ENCODE measurements around the gene GPC6. TPM values are rescaled to one million over a fixed set of nuclear protein-coding genes. Genes with fewer than 3 reads are reported as not detected.

Gene GPC6
- total and polyA plus RNA-seq, 4 donors = 5.0 to 37.4 (median 18.9) TPM

DNA sequence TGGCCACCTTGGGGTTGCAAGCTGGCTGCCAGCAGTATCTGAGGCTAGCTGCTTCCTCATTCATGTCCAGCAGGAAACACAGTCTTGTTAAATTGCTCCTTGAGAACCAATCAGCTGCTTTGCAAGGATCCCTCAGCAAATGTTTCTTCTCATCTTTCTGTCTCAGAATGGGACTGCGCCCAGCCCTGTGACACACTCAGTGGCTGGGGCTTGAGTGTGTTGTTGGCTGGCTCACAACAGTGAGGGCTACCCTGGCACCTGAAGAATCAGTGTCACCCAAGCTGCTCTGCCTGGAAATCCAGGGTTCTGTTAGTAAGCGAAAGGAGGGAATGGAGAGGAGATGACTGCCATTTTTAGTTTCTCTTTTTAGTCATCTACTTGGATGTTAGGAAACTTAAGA is 935.7 kb downstream of the GPC6 start:
- H3K27ac ChIP-seq (ENCODE audit: low read depth in 1 of 2, low read length in 2 of 2) = no peak overlapping the region
- H3K36me3 ChIP-seq (ENCODE audit: control insufficient read depth in 1 of 2, insufficient read depth in 2 of 2, low read length in 1 of 2) = no peaks in the 10 kb centered on the region
- H3K4me3 ChIP-seq (ENCODE audit: low read length in 2 of 2) = no peak overlapping the region
- H3K27me3 ChIP-seq (ENCODE audit: control insufficient read depth in 1 of 2, insufficient read depth in 2 of 2, low read length in 1 of 2) = no peaks in the 10 kb centered on the region
- 85 to 86% methylated on average over 2 of the region's 2 CpGs for WGBS, 2 donors
- intact Hi-C loops (cut with DNase I) = no loop called here
- no peaks in the 10 kb centered on the region for H3K9me3 ChIP-seq (ENCODE audit: control insufficient read depth, low read length)
- ATAC-seq (ENCODE audit: low FRiP score) = no peak
- peaks cover 0 to 2% of the 10 kb centered on the region in 2 donors for H3K4me1 ChIP-seq (ENCODE audit: control insufficient read depth in 1 of 2, insufficient read depth in 2 of 2, low read length in 2 of 2)
- no peak for DNase-seq

DNA sequence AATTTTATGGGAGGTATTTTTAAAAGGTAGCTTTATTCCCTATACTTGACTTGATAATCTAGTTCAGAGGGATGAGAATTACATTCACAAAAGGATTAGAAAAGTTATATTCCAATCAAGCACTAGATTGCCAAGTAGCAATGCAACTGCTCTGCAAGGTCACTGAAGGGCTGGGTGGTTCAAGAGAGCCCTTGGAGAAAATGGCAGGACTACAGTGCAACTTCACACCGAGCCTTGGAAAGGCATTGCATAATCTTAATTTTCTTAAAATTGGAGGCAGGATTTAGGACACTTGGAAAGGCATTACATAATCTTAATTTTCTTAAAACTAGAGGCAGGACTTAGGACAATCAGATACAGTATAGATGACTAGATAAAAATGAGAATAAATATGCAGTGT is 936.9 kb downstream of the GPC6 start:
- H3K27ac ChIP-seq (ENCODE audit: low read depth in 1 of 2, low read length in 2 of 2) = no peak overlapping the region
- ATAC-seq (ENCODE audit: low FRiP score) (no peak), DNase-seq (no peak)
- H3K4me3 ChIP-seq (ENCODE audit: low read length in 2 of 2) = no peak overlapping the region
- no peaks in the 10 kb centered on the region for H3K36me3 ChIP-seq (ENCODE audit: control insufficient read depth in 1 of 2, insufficient read depth in 2 of 2, low read length in 1 of 2)
- H3K9me3 ChIP-seq (ENCODE audit: control insufficient read depth, low read length) = no peaks in the 10 kb centered on the region
- H3K4me1 ChIP-seq (ENCODE audit: control insufficient read depth in 1 of 2, insufficient read depth in 2 of 2, low read length in 2 of 2) = no peaks in the 10 kb centered on the region
- WGBS, 2 donors = 91 to 94% methylated on average over 1 of the region's 1 CpG
- no peaks in the 10 kb centered on the region for H3K27me3 ChIP-seq (ENCODE audit: control insufficient read depth in 1 of 2, insufficient read depth in 2 of 2, low read length in 1 of 2)
- intact Hi-C loops (cut with DNase I) = no loop called here

DNA sequence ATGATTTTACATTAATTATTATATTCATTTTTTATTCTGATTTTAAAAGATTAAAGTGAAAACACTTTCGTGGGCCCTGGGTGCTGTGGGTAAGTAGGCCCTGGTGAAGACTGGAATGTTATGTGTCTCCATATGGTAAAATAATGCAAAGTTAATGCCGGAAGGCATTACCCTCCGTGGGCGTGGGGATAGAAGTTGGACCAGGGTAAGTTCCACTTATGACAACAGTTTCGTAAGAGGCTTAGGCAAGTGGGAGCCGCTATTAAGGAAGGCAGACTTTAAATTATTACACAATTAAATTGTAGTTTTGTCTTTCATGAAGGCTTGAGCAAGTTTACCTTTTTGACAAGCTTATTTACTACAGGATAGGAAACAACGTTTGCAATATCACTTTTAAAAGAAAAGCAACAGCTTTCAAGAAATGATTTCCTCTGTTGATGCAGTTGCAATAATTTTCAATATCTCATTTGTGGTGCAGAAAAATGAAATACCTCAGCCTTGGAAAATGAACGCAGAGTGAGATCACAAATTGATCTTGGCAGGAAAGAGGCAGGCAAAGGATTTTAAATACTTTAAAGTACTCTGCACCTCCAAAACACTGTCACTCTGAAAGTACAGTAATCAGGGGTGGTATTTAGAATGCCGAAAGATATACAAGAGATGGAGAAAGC is 942.3 kb downstream of the GPC6 start:
- Histone ChIP-seq H3K9me3 (ENCODE audit: control insufficient read depth, low read length) (no peaks in the 10 kb centered on the region), H3K4me3 (ENCODE audit: low read length in 2 of 2) (no peak overlapping the region), H3K27me3 (ENCODE audit: control insufficient read depth in 1 of 2, insufficient read depth in 2 of 2, low read length in 1 of 2) (no peaks in the 10 kb centered on the region), H3K4me1 (ENCODE audit: control insufficient read depth in 1 of 2, insufficient read depth in 2 of 2, low read length in 2 of 2) (no peaks in the 10 kb centered on the region), H3K27ac (ENCODE audit: low read depth in 1 of 2, low read length in 2 of 2) (no peak overlapping the region), H3K36me3 (ENCODE audit: control insufficient read depth in 1 of 2, insufficient read depth in 2 of 2, low read length in 1 of 2) (no peaks in the 10 kb centered on the region)
- DNase-seq (no peak), ATAC-seq (ENCODE audit: low FRiP score) (no peak)
- intact Hi-C loops (cut with DNase I) = no loop called here
- WGBS, 2 donors = 16 to 18% methylated on average over 9 of the region's 9 CpGs

DNA sequence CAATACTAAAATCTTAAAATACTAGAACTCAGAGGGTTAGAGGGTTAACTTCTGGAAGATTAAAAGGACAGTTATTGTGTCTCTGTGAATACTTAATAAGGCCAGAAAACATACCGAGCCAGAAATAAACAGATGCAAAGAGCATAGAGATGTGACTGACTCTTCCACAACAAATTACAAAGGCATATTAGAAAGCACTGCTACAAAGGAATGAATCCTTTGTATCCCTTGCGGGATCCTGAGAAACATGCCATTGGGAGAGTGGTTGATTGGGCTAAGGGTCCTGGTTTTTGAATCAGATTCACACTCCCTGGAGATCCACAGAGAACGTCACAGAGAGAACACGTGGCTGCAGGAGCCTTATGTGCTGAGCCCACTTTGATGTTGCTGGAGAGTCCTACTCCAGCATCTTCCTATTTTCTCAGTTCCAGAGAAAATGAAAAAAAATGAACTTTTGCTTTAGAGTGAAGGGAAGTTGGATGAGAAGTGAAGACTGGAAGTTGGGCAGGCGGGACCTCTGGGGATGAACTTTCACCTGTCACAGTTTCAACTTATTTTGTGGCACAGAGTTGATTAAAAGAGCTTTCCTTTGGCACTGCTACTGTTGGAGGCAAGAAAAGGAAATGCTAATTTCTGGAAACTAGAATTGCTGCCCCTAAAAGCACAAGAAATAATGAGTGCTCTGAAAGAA is 943.0 kb downstream of the GPC6 start:
- no peak overlapping the region for H3K4me3 ChIP-seq (ENCODE audit: low read length in 2 of 2)
- no peaks in the 10 kb centered on the region for H3K9me3 ChIP-seq (ENCODE audit: control insufficient read depth, low read length)
- H3K27ac ChIP-seq (ENCODE audit: low read depth in 1 of 2, low read length in 2 of 2) = peak overlapping the region in 1 of 2 donors; percentile 30
- H3K27me3 ChIP-seq (ENCODE audit: control insufficient read depth in 1 of 2, insufficient read depth in 2 of 2, low read length in 1 of 2) = no peaks in the 10 kb centered on the region
- WGBS, 2 donors = 26 to 32% methylated on average over 5 of the region's 5 CpGs
- intact Hi-C loops (cut with DNase I) = loop anchor here in 1 of 2 donors (10.0 kb wide), 1 partner anchor 175 kb away; no protein-coding TSS in a partner anchor
- ATAC-seq (ENCODE audit: low FRiP score) (peak; percentile 29), DNase-seq (no peak)
- H3K4me1 ChIP-seq (ENCODE audit: control insufficient read depth in 1 of 2, insufficient read depth in 2 of 2, low read length in 2 of 2) = no peaks in the 10 kb centered on the region
- no peaks in the 10 kb centered on the region for H3K36me3 ChIP-seq (ENCODE audit: control insufficient read depth in 1 of 2, insufficient read depth in 2 of 2, low read length in 1 of 2)

DNA sequence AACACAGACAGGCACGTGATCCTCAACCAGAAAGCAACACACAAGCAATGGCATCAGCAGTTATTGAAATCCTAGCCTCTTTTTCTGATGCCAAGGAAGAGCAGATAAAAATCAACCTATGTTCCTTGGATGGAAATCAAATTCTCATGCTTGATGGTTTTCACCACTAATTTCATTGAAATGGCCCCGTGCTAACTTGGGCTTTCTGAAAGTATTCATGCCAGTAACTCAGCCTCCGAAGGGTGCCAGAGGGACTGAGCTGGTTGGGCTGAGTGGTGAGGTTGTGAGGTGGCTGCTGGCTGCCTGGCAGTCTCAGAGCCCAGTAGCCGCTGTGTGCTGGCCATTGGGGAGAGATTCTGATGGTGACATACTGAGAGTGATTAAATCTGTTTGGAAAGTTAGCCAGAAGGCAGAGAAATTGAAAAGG is 943.6 kb downstream of the GPC6 start:
- no peaks in the 10 kb centered on the region for H3K36me3 ChIP-seq (ENCODE audit: control insufficient read depth in 1 of 2, insufficient read depth in 2 of 2, low read length in 1 of 2)
- peak; percentile 81 for ATAC-seq (ENCODE audit: low FRiP score)
- peak; percentile 79 to 85 for DNase-seq
- 5 to 7% methylated on average over 4 of the region's 4 CpGs for WGBS, 2 donors
- no peaks in the 10 kb centered on the region for H3K9me3 ChIP-seq (ENCODE audit: control insufficient read depth, low read length)
- no peak overlapping the region for H3K27ac ChIP-seq (ENCODE audit: low read depth in 1 of 2, low read length in 2 of 2)
- no peaks in the 10 kb centered on the region for H3K27me3 ChIP-seq (ENCODE audit: control insufficient read depth in 1 of 2, insufficient read depth in 2 of 2, low read length in 1 of 2)
- intact Hi-C loops (cut with DNase I) = loop anchor here in 1 of 2 donors (10.0 kb wide), 1 partner anchor 175 kb away; no protein-coding TSS in a partner anchor
- no peaks in the 10 kb centered on the region for H3K4me1 ChIP-seq (ENCODE audit: control insufficient read depth in 1 of 2, insufficient read depth in 2 of 2, low read length in 2 of 2)
- no peak overlapping the region for H3K4me3 ChIP-seq (ENCODE audit: low read length in 2 of 2)

DNA sequence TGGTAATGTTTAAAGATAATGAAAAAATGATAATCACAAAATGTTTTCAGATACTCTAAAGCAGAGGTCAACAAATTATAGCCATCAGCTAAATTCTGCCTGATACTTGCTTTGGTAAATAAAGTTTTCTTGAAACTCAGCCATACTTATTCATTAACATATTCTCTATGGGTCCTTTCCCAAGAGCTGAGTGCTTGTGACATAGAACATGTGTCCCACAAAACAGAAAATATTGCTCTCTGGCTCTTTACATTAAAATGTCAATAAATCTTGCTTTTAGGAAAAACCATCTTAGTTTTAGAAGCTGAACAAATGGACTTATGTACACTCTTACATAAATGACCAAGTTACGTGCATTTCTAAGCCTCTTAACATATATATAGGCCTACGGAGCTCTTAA is 945.8 kb downstream of the GPC6 start:
- no peaks in the 10 kb centered on the region for H3K36me3 ChIP-seq (ENCODE audit: control insufficient read depth in 1 of 2, insufficient read depth in 2 of 2, low read length in 1 of 2)
- WGBS, 2 donors = 97 to 99% methylated on average over 2 of the region's 2 CpGs
- intact Hi-C loops (cut with DNase I) = loop anchor here in 1 of 2 donors (10.0 kb wide), 1 partner anchor 172 kb away; no protein-coding TSS in a partner anchor
- DNase-seq = no peak
- no peaks in the 10 kb centered on the region for H3K4me1 ChIP-seq (ENCODE audit: control insufficient read depth in 1 of 2, insufficient read depth in 2 of 2, low read length in 2 of 2)
- H3K27ac ChIP-seq (ENCODE audit: low read depth in 1 of 2, low read length in 2 of 2) = no peak overlapping the region
- H3K27me3 ChIP-seq (ENCODE audit: control insufficient read depth in 1 of 2, insufficient read depth in 2 of 2, low read length in 1 of 2) = no peaks in the 10 kb centered on the region
- no peaks in the 10 kb centered on the region for H3K9me3 ChIP-seq (ENCODE audit: control insufficient read depth, low read length)
- H3K4me3 ChIP-seq (ENCODE audit: low read length in 2 of 2) = no peak overlapping the region
- no peak for ATAC-seq (ENCODE audit: low FRiP score)

DNA sequence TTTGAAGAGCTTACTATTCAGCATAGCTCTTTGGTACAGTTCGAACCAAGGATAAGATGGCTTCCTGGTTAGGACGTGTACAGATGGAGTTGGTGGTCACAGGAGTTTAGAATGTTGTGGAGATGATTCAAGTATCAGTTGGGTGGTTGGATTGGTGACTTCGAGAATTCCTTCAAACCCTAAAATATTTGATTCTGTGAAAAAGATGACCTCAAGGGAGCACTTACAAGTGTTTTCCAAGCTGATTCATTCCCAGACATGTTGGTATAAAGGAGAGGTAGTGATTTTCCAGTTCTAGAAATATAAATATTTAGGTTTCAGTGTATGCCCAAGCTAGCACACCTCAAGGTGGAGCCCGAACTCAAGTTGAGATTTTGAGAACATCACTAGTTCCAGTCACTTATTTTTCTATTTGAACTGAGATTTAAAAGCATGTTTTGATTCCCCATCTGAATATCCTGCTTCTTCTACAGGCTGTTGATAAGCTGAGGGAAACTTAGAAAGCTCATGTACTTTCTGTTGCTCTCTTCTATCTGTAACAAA is 946.8 kb downstream of the GPC6 start:
- H3K4me3 ChIP-seq (ENCODE audit: low read length in 2 of 2) = no peak overlapping the region
- intact Hi-C loops (cut with DNase I) = loop anchor here in 1 of 2 donors (10.0 kb wide), 1 partner anchor 171 kb away; no protein-coding TSS in a partner anchor
- no peak for DNase-seq
- H3K27ac ChIP-seq (ENCODE audit: low read depth in 1 of 2, low read length in 2 of 2) = no peak overlapping the region
- H3K27me3 ChIP-seq (ENCODE audit: control insufficient read depth in 1 of 2, insufficient read depth in 2 of 2, low read length in 1 of 2) = no peaks in the 10 kb centered on the region
- no peaks in the 10 kb centered on the region for H3K36me3 ChIP-seq (ENCODE audit: control insufficient read depth in 1 of 2, insufficient read depth in 2 of 2, low read length in 1 of 2)
- no peaks in the 10 kb centered on the region for H3K4me1 ChIP-seq (ENCODE audit: control insufficient read depth in 1 of 2, insufficient read depth in 2 of 2, low read length in 2 of 2)
- no peak for ATAC-seq (ENCODE audit: low FRiP score)
- 88 to 89% methylated on average over 4 of the region's 4 CpGs for WGBS, 2 donors
- no peaks in the 10 kb centered on the region for H3K9me3 ChIP-seq (ENCODE audit: control insufficient read depth, low read length)

DNA sequence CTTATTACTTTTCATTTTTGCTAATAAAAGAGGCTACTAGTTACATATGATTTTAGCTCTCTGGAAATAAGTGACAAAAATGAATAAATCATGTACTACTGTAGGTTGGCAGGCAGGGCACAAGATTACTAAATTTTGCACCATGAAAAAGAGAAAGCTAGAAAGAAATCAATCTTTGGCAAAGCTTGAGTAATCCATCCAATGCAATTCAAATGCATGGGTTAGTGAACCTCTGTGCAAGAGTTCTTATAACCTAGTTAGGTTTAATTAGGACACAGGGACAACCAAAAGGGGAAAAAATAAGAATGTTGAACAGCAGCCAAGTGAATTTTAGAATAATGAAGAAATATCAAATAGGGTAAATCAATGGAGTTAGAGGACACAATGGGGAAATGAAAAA is 947.4 kb downstream of the GPC6 start:
- no peaks in the 10 kb centered on the region for H3K27me3 ChIP-seq (ENCODE audit: control insufficient read depth in 1 of 2, insufficient read depth in 2 of 2, low read length in 1 of 2)
- H3K36me3 ChIP-seq (ENCODE audit: control insufficient read depth in 1 of 2, insufficient read depth in 2 of 2, low read length in 1 of 2) = no peaks in the 10 kb centered on the region
- H3K4me3 ChIP-seq (ENCODE audit: low read length in 2 of 2) = no peak overlapping the region
- no peak for ATAC-seq (ENCODE audit: low FRiP score)
- no peak for DNase-seq
- no peak overlapping the region for H3K27ac ChIP-seq (ENCODE audit: low read depth in 1 of 2, low read length in 2 of 2)
- H3K9me3 ChIP-seq (ENCODE audit: control insufficient read depth, low read length) = no peaks in the 10 kb centered on the region
- H3K4me1 ChIP-seq (ENCODE audit: control insufficient read depth in 1 of 2, insufficient read depth in 2 of 2, low read length in 2 of 2) = no peaks in the 10 kb centered on the region
- intact Hi-C loops (cut with DNase I) = loop anchor here in 1 of 2 donors (10.0 kb wide), 1 partner anchor 171 kb away; no protein-coding TSS in a partner anchor
